ENCODE measurements around the gene ENTR1. TPM values are rescaled to one million over a fixed set of nuclear protein-coding genes. Genes with fewer than 3 reads are reported as not detected.

The ENTR1 gene
- total and polyA plus RNA-seq, 2 of the 4 experiments (the other 2 are of a cell fraction) = 14.5 to 37.3 TPM

DNA sequence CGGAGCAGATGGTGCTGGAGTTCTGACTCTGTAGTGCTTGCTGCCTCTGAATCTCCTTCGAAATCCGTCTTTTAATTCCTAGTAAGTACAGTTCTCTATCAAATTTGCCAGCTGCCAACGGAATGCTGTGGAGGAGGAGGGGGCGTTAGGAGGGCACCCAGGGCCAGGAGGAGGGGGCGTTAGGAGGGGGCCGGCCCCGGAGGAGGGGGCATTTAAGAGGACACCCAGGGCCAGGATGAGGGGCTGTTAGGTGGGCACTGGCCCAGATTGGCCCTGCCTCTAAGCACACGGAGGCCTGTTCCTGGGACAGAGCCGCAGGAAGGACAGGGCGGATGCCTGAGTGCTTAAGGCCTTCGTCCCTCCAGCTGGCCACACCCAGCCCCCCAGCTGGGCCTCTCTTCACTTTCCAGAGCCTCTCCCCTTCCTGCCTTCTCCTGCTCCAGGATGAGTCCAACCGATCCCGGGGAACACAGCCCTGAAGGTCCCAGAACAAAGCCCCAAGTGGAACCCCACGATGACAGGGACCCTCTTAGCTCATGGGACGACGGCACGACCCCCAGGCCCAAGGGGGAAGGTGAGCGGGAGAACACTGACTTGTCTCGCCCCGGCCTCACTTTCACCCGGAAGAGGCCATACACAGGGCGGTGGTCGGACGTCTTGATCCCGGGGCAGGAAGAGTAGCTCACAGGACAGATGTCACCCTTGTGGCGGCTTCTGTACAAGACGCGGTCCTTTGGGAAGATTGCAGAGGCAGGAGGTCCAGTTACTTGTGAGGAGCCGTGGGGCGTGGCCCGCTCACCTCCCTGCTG, 19.5 kb upstream of the ENTR1 start:
- CTCF ChIA-PET = interaction anchor here (0.6 kb wide), 1 partner anchor 8 kb away, joined by 4 read pairs; no protein-coding TSS in a partner anchor
- POLR2A ChIA-PET (ENCODE audit: unreplicated experiment) = no interaction called here
- no TSS peak for BruUV-seq (replicated peaks)
- TF ChIP-seq RCOR1 (IDR thresholded peaks at IDR 0.05; ENCODE audit: insufficient replicate concordance, low read length) (no peak), MAZ (IDR thresholded peaks at IDR 0.05; ENCODE audit: borderline replicate concordance, low read depth, low read length) (no peak), RAD21 (IDR thresholded peaks at IDR 0.05; ENCODE audit: low read length) (no peak), MAFK (IDR thresholded peaks at IDR 0.05; ENCODE audit: low read depth, low read length) (no peak), BHLHE40 (IDR thresholded peaks at IDR 0.05; ENCODE audit: low read depth, low read length) (no peak), RFX5 (IDR thresholded peaks at IDR 0.05; ENCODE audit: low read depth, low read length) (no peak), CHD1 (IDR thresholded peaks at IDR 0.05; ENCODE audit: low read depth, low read length) (no peak), CEBPB (IDR thresholded peaks at IDR 0.05; ENCODE audit: low read depth, low read length) (no peak), SMC3 (IDR thresholded peaks at IDR 0.05; ENCODE audit: low read depth, low read length) (no peak), MXI1 (IDR thresholded peaks at IDR 0.05; ENCODE audit: borderline replicate concordance, low read depth, low read length) (no peak), POLR2A (IDR thresholded peaks at IDR 0.05; ENCODE audit: low read depth, low read length) (no peak), NFE2L2 (IDR thresholded peaks at IDR 0.05; ENCODE audit: low read depth, low read length) (no peak)
- TF ChIP-seq, protein P1, sequence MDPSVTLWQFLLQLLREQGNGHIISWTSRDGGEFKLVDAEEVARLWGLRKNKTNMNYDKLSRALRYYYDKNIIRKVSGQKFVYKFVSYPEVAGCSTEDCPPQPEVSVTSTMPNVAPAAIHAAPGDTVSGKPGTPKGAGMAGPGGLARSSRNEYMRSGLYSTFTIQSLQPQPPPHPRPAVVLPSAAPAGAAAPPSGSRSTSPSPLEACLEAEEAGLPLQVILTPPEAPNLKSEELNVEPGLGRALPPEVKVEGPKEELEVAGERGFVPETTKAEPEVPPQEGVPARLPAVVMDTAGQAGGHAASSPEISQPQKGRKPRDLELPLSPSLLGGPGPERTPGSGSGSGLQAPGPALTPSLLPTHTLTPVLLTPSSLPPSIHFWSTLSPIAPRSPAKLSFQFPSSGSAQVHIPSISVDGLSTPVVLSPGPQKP (IDR thresholded peaks at IDR 0.05; ENCODE audit: borderline replicate concordance, low read depth, low read length) = no peak
- TF ChIP-seq, protein P2, sequence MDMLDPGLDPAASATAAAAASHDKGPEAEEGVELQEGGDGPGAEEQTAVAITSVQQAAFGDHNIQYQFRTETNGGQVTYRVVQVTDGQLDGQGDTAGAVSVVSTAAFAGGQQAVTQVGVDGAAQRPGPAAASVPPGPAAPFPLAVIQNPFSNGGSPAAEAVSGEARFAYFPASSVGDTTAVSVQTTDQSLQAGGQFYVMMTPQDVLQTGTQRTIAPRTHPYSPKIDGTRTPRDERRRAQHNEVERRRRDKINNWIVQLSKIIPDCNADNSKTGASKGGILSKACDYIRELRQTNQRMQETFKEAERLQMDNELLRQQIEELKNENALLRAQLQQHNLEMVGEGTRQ (IDR thresholded peaks at IDR 0.05; ENCODE audit: low read depth, low read length) = no peak
- TF ChIP-seq, protein P3, sequence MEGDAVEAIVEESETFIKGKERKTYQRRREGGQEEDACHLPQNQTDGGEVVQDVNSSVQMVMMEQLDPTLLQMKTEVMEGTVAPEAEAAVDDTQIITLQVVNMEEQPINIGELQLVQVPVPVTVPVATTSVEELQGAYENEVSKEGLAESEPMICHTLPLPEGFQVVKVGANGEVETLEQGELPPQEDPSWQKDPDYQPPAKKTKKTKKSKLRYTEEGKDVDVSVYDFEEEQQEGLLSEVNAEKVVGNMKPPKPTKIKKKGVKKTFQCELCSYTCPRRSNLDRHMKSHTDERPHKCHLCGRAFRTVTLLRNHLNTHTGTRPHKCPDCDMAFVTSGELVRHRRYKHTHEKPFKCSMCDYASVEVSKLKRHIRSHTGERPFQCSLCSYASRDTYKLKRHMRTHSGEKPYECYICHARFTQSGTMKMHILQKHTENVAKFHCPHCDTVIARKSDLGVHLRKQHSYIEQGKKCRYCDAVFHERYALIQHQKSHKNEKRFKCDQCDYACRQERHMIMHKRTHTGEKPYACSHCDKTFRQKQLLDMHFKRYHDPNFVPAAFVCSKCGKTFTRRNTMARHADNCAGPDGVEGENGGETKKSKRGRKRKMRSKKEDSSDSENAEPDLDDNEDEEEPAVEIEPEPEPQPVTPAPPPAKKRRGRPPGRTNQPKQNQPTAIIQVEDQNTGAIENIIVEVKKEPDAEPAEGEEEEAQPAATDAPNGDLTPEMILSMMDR (conservative IDR thresholded peaks at IDR 0.05; ENCODE audit: low read depth, low read length) = no peak

More for the DNA sequence above, 19.5 kb upstream of the ENTR1 start:
- ATAC-seq (ENCODE audit: low read depth) = no peak
- H3K36me3 ChIP-seq (ENCODE audit: control insufficient read depth, insufficient read depth, low read length) = peaks cover 42% of the 10 kb centered on the region
- no peaks in the 10 kb centered on the region for H3K9me3 ChIP-seq (ENCODE audit: control insufficient read depth, insufficient read depth, low read length)
- no peak overlapping the region for H2BK120ac ChIP-seq (ENCODE audit: low read depth, low read length)
- no peak overlapping the region for H2BK5ac ChIP-seq (ENCODE audit: low read depth, low read length, poor library complexity, severe bottlenecking)
- peaks cover 0 to 24% of the 10 kb centered on the region in 2 experiments; a peak in 3 of 4 replicates for H3K79me1 ChIP-seq (ENCODE audit: low read depth in 1 of 2, low read length in 2 of 2)
- no peak overlapping the region for H3K56ac ChIP-seq (ENCODE audit: extremely low read depth, insufficient read depth, low read length)
- H4K91ac ChIP-seq (ENCODE audit: insufficient read depth, low read depth, low read length) = no peak overlapping the region
- H4K8ac ChIP-seq (ENCODE audit: low read depth in 2 of 2, low read length in 2 of 2) = no peak overlapping the region
- no peak overlapping the region for H2BK20ac ChIP-seq (ENCODE audit: low read depth, low read length)
- no peak overlapping the region for H2BK15ac ChIP-seq (ENCODE audit: low read depth, low read length)
- H3K4ac ChIP-seq (ENCODE audit: low read depth, low read length) = no peak overlapping the region
- H2AK9ac ChIP-seq (replicated peaks; ENCODE audit: low read depth, low read length, poor library complexity) = no peak overlapping the region
- H3K9ac ChIP-seq (ENCODE audit: low read depth, low read length) = no peak overlapping the region
- no peak overlapping the region for H3K27ac ChIP-seq (ENCODE audit: insufficient read depth, low read length)
- 86% methylated on average over 14 of the region's 32 CpGs; no CpG with 5 or more reads in 1 of the 2 experiments for WGBS, 2 experiments (ENCODE audit: extremely low coverage in 2 of 2, insufficient read length in 1 of 2)
- H3K27me3 ChIP-seq (ENCODE audit: control insufficient read depth, insufficient read depth, low read length) = no peaks in the 10 kb centered on the region
- no peak overlapping the region for H2AK5ac ChIP-seq (ENCODE audit: low read depth, low read length)
- no peaks in the 10 kb centered on the region for H3K9me1 ChIP-seq (ENCODE audit: insufficient read depth, low read length)
- dilution Hi-C loops (cut with HindIII; ENCODE audit: low sequenced_read_pairs, unreplicated experiment) = no loop called here
- no peak overlapping the region for H4K5ac ChIP-seq (ENCODE audit: low read depth, low read length)
- in situ Hi-C loops (cut with MboI; ENCODE audit: low sequenced_read_pairs) = no loop called here
- H3K4me2 ChIP-seq (ENCODE audit: low read depth, low read length) = no peak overlapping the region
- intact Hi-C loops (cut with micrococcal nuclease) = no loop called here
- H3K4me3 ChIP-seq (ENCODE audit: insufficient read depth, low read depth, low read length) = no peak overlapping the region
- H4K20me1 ChIP-seq (ENCODE audit: insufficient read depth, low read length) = peaks cover 24% of the 10 kb centered on the region
- no peak for DNase-seq
- no peak overlapping the region for H3K14ac ChIP-seq (replicated peaks; ENCODE audit: low read depth, low read length)
- no peak overlapping the region for H3K23ac ChIP-seq (ENCODE audit: low read depth, low read length)
- no peaks in the 10 kb centered on the region for H3K4me1 ChIP-seq (ENCODE audit: control insufficient read depth, insufficient read depth, low read length)
- H2AFZ ChIP-seq (replicated peaks; ENCODE audit: low read length, poor library complexity) = no peak overlapping the region
- H3K18ac ChIP-seq (ENCODE audit: low read depth, low read length) = no peak overlapping the region

Measured in IMR-90 (cell line).